Heart left ventricle (tissue), 16 donors: Measurements from ENCODE around the gene WDR36. TPM values are rescaled to one million over a fixed set of nuclear protein-coding genes. Genes with fewer than 3 reads are reported as not detected.

Source experiments
- ATAC-seq, 4 donors: fragments of 200-7000 bp; cut with Tn5 transposase; one replicate each; pipeline ENCODE4 v1.9.1; 2020 to 2022; ENCODE audit warnings: moderate library complexity in 4 of 4, mild to moderate bottlenecking in 3 of 4, moderate number of reproducible peaks in 1 of 4
- DNase-seq, 5 donors: peaks; one replicate each; pipeline ENCODE4 v3.0.0-alpha.2; 2020
- H3K27ac ChIP-seq, 12 donors: fragments of 200-600 bp; sonication (generic) in 4 of 12; one replicate each; pipeline versions ENCODE4 v1.5.0 to v1.8.0; 2016 to 2022; ENCODE audit warnings: mild to moderate bottlenecking in 2 of 12
- H3K27me3 ChIP-seq, 9 donors: fragments of 200-600 bp; sonication (generic) in 2 of 9; one replicate each; pipeline versions ENCODE4 v1.5.1 to v1.8.0; 2016 to 2022; ENCODE audit warnings: mild to moderate bottlenecking in 3 of 9
- H3K36me3 ChIP-seq, 9 donors: fragments of 200-600 bp; sonication (generic) in 2 of 9; one replicate each; pipeline versions ENCODE4 v1.5.0 to v1.8.0; 2018 to 2022; ENCODE audit warnings: mild to moderate bottlenecking in 2 of 9
- H3K4me1 ChIP-seq, 12 donors: fragments of 200-600 bp; sonication (generic) in 4 of 12; one replicate each; pipeline versions ENCODE4 v1.5.0 to v1.8.0; 2016 to 2022; ENCODE audit warnings: mild to moderate bottlenecking in 3 of 12
- H3K4me3 ChIP-seq, 12 donors: fragments of 200-600 bp; sonication (generic) in 4 of 12; one replicate each; pipeline versions ENCODE4 v1.5.0 to v1.8.0; 2017 to 2022; ENCODE audit warnings: mild to moderate bottlenecking in 9 of 12, moderate library complexity in 4 of 12
- H3K9me3 ChIP-seq, 12 donors: fragments of 200-600 bp; sonication (generic) in 4 of 12; one replicate each; pipeline versions ENCODE4 v1.5.0 to v1.8.0; 2016 to 2022; ENCODE audit warnings: mild to moderate bottlenecking in 1 of 12
- POLR2A ChIP-seq, 2 donors: fragments of 450-650 bp; IDR thresholded peaks; one replicate each; pipeline ENCODE4 v1.6.1; 2017; ENCODE audit warnings: antibody characterized with exemption in 2 of 2, mild to moderate bottlenecking in 2 of 2, moderate library complexity in 2 of 2
- WGBS, 4 donors: extraction: QIAGEN DNeasy Blood & Tissue Kit in 2 of 4; methylation state at CpG; one replicate each; pipeline versions ENCODE4 v1.1.5 to v1.1.7; 2013 to 2018; 5-methylcytosine and 5-hydroxymethylcytosine counted together
- intact Hi-C, 10 donors: fragments of 100-400 bp; cut with DNase I; formaldehyde crosslinking; loops; one replicate each; pipeline versions ENCODE4 v1.11.1 to v1.14.2; 2022
- polyA plus RNA-seq, 2 donors: library from polyadenylated mRNA; stranded (reverse); fragments of 200-250 nt; gene quantifications; one replicate each; pipeline ENCODE4 v1.2.3, GENCODE V29; 2013
- total RNA-seq, 9 donors: library from RNA; depleted of rRNA in 2 of 9; stranded (reverse); fragments of >200 nt in 2 of 9; fragmentation: NEBNext Ultra II Directional in 3 of 9; extraction: Animal tissue kit (Norgen Biotek cat#: 25700) in 3 of 9; gene quantifications; one replicate each; pipeline versions ENCODE4 v1.1.0 to v1.2.4, GENCODE V29; 2016 to 2023
- TF ChIP-seq, protein P1 (sequence below), 12 donors: fragments of 200-600 bp; sonication (generic) in 4 of 12; IDR thresholded peaks; one replicate each; pipeline versions ENCODE4 v1.5.0 to v1.8.0; 2018 to 2022; ENCODE audit warnings: antibody characterized with exemption in 12 of 12, mild to moderate bottlenecking in 5 of 12
- donor health status: ischemic (EF 13 %, LVEDD 7.1; RV severe dilation, severe dysfunction).
- donor health status: healthy with polysubstance abuse.
- donor health status: DM: no; HTN: yes; CAD: no.
- donor health status: DM: no; HTN: no; CAD: no.
- donor health status: ischemic (EF 25% LVEDD 6.9; RV normal size, moderate dysfunction).
- donor health status: ischemic (EF 25% LVEDD 5.7; RV mildly dilated, moderate dysfunction).
- donor health status: healthy.
- donor health status: DM: yes; HTN: yes; CAD: no.
- donor health status: ischemic (EF 35%, LVEDD 5.7; RV mildly dilated, moderate dysfunction).
- donor health status: nonischemic (EF 11% LVEDD 7.7; RV severe dilation, severe dysfunction).
- donor health status: DM: yes; HTN: yes; CAD: no.
- donor health status: PGD.
- donor health status: ischemic (EF 29% LVEDD 5.4; RV normal size, mild dysfunction).
- donor health status: nonischemic (EF 23%, LVEDD 6.1; RV moderate dilation, normal function).

Gene WDR36
- total and polyA plus RNA-seq, 11 donors: 4.3 to 18.0 (median 11.7) TPM

DNA sequence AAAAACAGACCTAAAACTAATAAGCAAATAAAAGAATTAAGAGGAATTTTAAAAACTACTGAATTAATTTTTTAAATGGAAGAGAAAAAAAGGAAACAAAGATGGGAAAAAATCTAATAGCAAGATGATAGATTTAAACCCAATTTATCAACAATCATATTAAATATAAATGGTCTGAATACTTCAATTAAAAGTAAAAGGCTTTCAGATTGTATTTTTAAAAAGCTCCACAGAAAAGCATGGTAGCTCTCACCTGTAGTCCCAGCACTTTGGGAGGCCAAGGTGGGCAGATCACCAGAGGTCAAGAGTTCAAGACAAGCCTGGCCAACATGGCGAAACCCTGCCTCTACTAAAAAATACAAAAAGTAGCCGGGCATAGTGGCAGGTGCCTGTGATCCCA is 32.0 kb upstream of the WDR36 start:
- intact Hi-C loops: loop anchor here in 6 of 10 donors (5.0 to 10.0 kb wide), 3 partner anchors 265 to 305 kb away; no protein-coding TSS in a partner anchor
- no peak for ATAC-seq
- no peak overlapping the region for H3K27ac ChIP-seq

DNA sequence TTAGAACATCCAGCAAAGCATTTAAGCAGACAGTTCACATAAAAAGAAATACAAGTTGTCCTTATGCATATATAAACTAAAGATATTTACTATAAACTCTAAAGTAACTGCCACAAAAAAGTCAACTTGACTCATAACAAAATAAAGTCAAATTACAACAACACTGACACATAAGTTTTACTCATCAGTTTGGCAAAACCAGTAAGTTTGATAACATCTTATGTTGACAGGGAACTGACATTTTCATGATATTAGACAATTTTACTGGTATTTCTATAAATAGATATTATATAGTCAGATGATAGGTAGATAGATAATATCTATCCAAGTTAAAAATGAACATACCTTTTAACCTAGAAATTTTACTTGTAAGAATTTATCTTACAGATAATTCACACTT is 30.5 kb upstream of the WDR36 start:
- DNase-seq (no peak), ATAC-seq (no peak)
- TF ChIP-seq POLR2A (IDR thresholded peaks at IDR 0.05): no peak
- TF ChIP-seq, protein P1, sequence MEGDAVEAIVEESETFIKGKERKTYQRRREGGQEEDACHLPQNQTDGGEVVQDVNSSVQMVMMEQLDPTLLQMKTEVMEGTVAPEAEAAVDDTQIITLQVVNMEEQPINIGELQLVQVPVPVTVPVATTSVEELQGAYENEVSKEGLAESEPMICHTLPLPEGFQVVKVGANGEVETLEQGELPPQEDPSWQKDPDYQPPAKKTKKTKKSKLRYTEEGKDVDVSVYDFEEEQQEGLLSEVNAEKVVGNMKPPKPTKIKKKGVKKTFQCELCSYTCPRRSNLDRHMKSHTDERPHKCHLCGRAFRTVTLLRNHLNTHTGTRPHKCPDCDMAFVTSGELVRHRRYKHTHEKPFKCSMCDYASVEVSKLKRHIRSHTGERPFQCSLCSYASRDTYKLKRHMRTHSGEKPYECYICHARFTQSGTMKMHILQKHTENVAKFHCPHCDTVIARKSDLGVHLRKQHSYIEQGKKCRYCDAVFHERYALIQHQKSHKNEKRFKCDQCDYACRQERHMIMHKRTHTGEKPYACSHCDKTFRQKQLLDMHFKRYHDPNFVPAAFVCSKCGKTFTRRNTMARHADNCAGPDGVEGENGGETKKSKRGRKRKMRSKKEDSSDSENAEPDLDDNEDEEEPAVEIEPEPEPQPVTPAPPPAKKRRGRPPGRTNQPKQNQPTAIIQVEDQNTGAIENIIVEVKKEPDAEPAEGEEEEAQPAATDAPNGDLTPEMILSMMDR (IDR thresholded peaks at IDR 0.05): no peak
- H3K27me3 ChIP-seq: peaks cover 0 to 8% (median 0%) of the 10 kb centered on the region in 9 donors
- intact Hi-C loops: loop anchor here in 6 of 10 donors (5.0 to 10.0 kb wide), 3 partner anchors 267 to 307 kb away; no protein-coding TSS in a partner anchor
- H3K4me1 ChIP-seq: no peaks in the 10 kb centered on the region
- H3K4me3 ChIP-seq: no peak overlapping the region
- peaks cover 0 to 7% (median 0%) of the 10 kb centered on the region in 12 donors for H3K9me3 ChIP-seq
- H3K27ac ChIP-seq: no peak overlapping the region
- H3K36me3 ChIP-seq: no peaks in the 10 kb centered on the region

More for the DNA sequence above, 32.0 kb upstream of the WDR36 start:
- no peaks in the 10 kb centered on the region for H3K36me3 ChIP-seq
- no peak for DNase-seq
- no peaks in the 10 kb centered on the region for H3K4me1 ChIP-seq
- WGBS, 4 donors: 83 to 92% (median 87%) methylated on average over 2 of the region's 2 CpGs
- peaks cover 0 to 6% (median 0%) of the 10 kb centered on the region in 9 donors for H3K27me3 ChIP-seq
- TF ChIP-seq, protein P1 (IDR thresholded peaks at IDR 0.05): no peak
- TF ChIP-seq POLR2A (IDR thresholded peaks at IDR 0.05): no peak
- peaks cover 0 to 7% (median 0%) of the 10 kb centered on the region in 12 donors for H3K9me3 ChIP-seq
- H3K4me3 ChIP-seq: no peak overlapping the region

DNA sequence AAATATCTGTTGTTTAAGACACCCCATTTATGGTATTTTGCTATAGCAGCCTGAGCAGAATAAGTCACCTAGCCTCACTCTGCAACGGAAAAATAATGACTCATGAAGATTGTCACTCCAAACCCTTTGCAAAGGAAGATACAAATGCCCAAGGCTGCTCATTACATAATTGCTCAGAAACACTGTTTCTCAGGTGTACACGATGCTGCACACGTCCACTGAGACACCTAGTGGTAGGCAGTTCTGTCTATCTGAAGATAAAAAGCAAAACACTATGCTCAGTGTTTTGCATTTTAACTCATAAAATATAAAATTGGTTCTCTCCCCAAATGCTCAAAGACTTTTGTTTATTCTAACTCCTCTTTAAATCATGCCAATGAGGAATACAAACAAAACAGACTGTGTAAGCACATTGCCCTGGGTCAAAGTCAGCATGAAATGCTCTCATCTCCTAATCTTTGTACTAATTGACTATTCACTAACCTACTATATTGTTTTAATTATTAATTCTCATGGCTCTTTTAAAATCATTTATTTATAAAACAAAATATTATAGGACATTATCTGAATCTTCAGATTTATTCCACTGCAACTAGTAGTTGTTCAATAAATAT is 28.3 kb upstream of the WDR36 start:
- H3K27ac ChIP-seq: no peak overlapping the region
- intact Hi-C loops: loop anchor here in 6 of 10 donors (2.0 to 10.0 kb wide), 4 partner anchors 269 to 309 kb away; no protein-coding TSS in a partner anchor
- 36 to 49% (median 42%) methylated on average over 3 of the region's 3 CpGs for WGBS, 4 donors
- no peaks in the 10 kb centered on the region for H3K4me1 ChIP-seq
- ATAC-seq (no peak), DNase-seq (no peak)
- TF ChIP-seq, protein P1 (IDR thresholded peaks at IDR 0.05): peak in 9 of 12 donors; percentile 17 to 55 (median 39)
- no peak for TF ChIP-seq POLR2A (IDR thresholded peaks at IDR 0.05)
- no peaks in the 10 kb centered on the region for H3K36me3 ChIP-seq
- peaks cover 0 to 26% (median 0%) of the 10 kb centered on the region in 9 donors for H3K27me3 ChIP-seq
- H3K4me3 ChIP-seq: no peak overlapping the region
- H3K9me3 ChIP-seq: peaks cover 0 to 7% (median 0%) of the 10 kb centered on the region in 12 donors

DNA sequence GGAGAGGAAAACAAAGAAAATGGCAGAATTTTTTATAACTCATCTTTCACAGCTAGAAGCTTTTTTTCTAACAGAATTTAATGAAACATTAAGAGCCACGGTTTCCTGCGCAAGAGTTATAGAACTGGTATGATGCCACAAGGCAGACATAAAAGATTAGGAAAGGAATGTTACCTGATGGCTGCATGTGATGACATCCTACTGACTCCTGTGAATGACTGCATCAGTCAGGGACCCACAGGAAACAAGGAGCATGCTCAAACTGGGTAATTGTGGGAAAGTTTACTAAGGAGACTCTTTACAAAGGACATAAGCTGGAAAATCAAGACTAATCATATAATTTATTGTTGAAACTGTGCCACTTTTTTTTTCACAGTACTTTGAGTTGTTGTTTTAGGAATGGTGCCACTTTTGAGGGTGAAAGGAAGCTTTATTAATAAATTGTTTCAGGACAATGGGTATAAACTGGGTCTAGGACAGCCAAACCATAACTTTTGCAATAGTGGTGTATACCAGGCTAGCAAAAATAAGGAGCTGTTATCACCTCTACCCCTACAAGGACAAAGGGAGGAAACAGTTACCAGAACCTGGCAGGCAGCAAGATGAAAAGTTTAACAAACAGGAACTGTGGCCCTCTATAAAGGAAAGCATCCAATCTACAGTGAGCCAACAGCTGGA is 25.7 kb upstream of the WDR36 start:
- no peak for TF ChIP-seq POLR2A (IDR thresholded peaks at IDR 0.05)
- TF ChIP-seq, protein P1 (IDR thresholded peaks at IDR 0.05): no peak
- no peak for DNase-seq
- peaks cover 0 to 12% (median 1%) of the 10 kb centered on the region in 12 donors for H3K4me1 ChIP-seq
- intact Hi-C loops: loop anchor here in 5 of 10 donors (5.0 to 10.0 kb wide), 3 partner anchors 272 to 314 kb away; no protein-coding TSS in a partner anchor
- no peaks in the 10 kb centered on the region for H3K36me3 ChIP-seq
- no peaks in the 10 kb centered on the region for H3K9me3 ChIP-seq
- ATAC-seq: no peak
- H3K27ac ChIP-seq: no peak overlapping the region
- no peak overlapping the region for H3K4me3 ChIP-seq
- 84 to 90% (median 88%) methylated on average over 2 of the region's 2 CpGs for WGBS, 4 donors
- peaks cover 0 to 51% (median 12%) of the 10 kb centered on the region in 9 donors for H3K27me3 ChIP-seq
